Parietal lobe (tissue), 2 donors: Measurements from ENCODE around the gene ATP1B3. TPM values are rescaled to one million over a fixed set of nuclear protein-coding genes. Genes with fewer than 3 reads are reported as not detected.

Source experiments
- small RNA-seq: library from RNA; depleted of rRNA; stranded (forward); fragments of <200 nt; gene quantifications from one replicate; pipeline ENCODE3, GENCODE V24; 2014; ENCODE audit warnings: low replicate concordance
- total RNA-seq: library from RNA; depleted of rRNA; stranded (reverse); fragments of >200 nt; gene quantifications from one replicate; pipeline ENCODE4 v1.2.3, GENCODE V29; 2014

Gene ATP1B3
- 44.4 TPM for total RNA-seq

GRCh38 chr3:141876381-141876890 is at the start of gene ATP1B3:
TSS of gene ATP1B3 (plus strand) at chr3:141876643. CDS start at chr3:141876802, 159 bp downstream.

Small RNA genes within 50 kb of the gene (small RNA-seq; reads per million reads assigned to genes)
- gene HMGN2P25, result not detected
- not detected for gene RNU6-509P

Other genes starting within 250 kb of the ATP1B3 start
- gene RNF7, start 138.3 kb upstream of the ATP1B3 start, total RNA-seq, result 29.1 TPM
- gene GRK7, start 113.2 kb upstream of the ATP1B3 start, total RNA-seq, result 0.31 TPM